DND-41 (cell line): ENCODE data around the gene MRPS16.

Experiments
- CTCF ChIP-seq: IDR thresholded peaks from 2 replicates; pipeline ENCODE4 v1.5.1; 2012; ENCODE audit warnings: borderline replicate concordance, low read length, moderate library complexity, mild to moderate bottlenecking; ENCODE audit not compliant: poor library complexity, severe bottlenecking; ENCODE audit errors: extremely low read depth
- EZH2 ChIP-seq: IDR thresholded peaks from 3 replicates; pipeline ENCODE4 v1.6.1; 2012; ENCODE audit warnings: borderline replicate concordance, low read depth, mild to moderate bottlenecking, moderate library complexity, low read length, inconsistent platforms; ENCODE audit not compliant: severe bottlenecking

GRCh38 chr10:73217628-73218027, 34.8 kb downstream of the MRPS16 start:
- TF ChIP-seq CTCF, result no peak
- no peak for TF ChIP-seq EZH2
